Superior temporal gyrus (tissue), 1 donor: ENCODE measurements around the gene CELF4.
A peak's percentile ranks its signal among the peaks of the same experiment; 100 is the strongest.
"Not testable (repeated sequence)": the region's sequence is repeated elsewhere in the genome, so short reads cannot be mapped to it uniquely, and the experiment has no call there.

ENCODE experiments used
- DNase-seq: peaks from one replicate; pipeline ENCODE4 v3.0.0-alpha.2; 2016; ENCODE audit errors: extremely low spot score

CELF4 gene

GRCh38 chr18:37358061-37358460 is 207.5 kb downstream of the CELF4 start:
- DNase-seq, result not testable (repeated sequence)

DNA sequence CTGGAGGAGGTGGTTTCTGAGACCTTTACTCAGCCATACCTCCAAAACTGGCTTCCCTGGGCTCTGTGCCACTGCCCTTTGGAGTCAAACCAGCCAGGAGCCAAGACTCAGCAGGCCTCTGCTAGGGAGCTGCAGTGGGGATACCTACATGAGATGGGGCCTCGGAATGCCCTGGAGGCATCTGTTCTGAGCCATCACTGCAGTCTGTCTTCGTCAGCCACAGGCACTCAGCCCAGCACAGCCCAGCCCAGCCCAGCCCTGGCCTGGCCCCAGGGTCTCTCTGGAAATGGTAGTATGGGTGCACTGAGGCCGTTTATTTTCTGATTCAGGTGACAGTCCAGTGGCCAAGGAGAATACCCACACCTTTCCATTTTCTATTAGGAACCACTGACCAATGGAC is 209.8 kb downstream of the CELF4 start:
- no peak for DNase-seq

GRCh38 chr18:37351110-37351509 is 214.5 kb downstream of the CELF4 start:
- DNase-seq, result no peak

- no peak for DNase-seq
These were observed 216.9 kb downstream of the CELF4 start for GRCh38 chr18:37348729-37349128.

GRCh38 chr18:37346048-37346447 is 219.6 kb downstream of the CELF4 start:
- no peak for DNase-seq

- DNase-seq, result no peak
These were observed 222.1 kb downstream of the CELF4 start for GRCh38 chr18:37343542-37343851.

- no peak for DNase-seq
These were observed 224.0 kb downstream of the CELF4 start for GRCh38 chr18:37341473-37342086.

GRCh38 chr18:37341016-37341415 is 224.6 kb downstream of the CELF4 start:
- DNase-seq, result no peak

GRCh38 chr18:37339701-37340215 is 225.8 kb downstream of the CELF4 start:
- no peak for DNase-seq

DNA sequence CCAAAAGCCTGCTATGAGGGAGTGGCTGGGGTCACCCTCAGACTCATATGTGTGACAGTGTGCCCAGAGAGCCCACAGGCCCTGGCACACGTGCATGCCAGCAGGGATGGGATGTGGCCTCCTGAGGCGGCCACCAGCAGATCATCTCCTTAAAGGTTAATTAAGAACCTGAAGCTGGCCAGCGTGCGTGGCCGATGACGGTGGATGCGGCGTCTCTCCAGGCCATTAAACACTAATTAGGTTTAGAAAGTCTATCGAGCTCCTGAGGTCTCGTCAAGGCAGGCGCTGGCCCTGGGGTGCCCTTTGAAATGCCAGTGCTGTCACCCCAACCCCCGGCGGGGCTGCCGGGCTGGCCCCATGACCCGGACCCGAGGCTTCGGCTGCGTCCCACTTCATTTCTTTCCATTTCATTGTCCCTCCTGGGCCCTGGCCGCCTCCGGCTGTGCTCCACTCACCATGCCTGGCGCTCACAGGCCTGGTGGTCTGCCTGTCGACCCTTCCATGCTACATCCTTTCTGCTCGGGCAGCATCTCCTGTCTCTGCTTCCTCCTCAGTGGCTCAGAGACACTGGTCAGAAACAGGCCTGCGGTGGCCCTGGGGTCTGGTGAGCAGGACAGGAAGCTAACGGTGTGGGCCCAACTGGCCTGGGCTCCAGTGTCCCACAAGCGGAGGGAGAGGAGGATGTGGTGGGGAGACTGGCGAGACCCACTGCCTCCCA is 228.9 kb downstream of the CELF4 start:
- DNase-seq, result no peak

- no peak for DNase-seq
These were observed 230.2 kb downstream of the CELF4 start for GRCh38 chr18:37335409-37335736.

- no peak for DNase-seq
These were observed 230.8 kb downstream of the CELF4 start for GRCh38 chr18:37334631-37335408.

- DNase-seq, result no peak
These were observed 232.8 kb downstream of the CELF4 start for GRCh38 chr18:37332628-37333420.

DNA sequence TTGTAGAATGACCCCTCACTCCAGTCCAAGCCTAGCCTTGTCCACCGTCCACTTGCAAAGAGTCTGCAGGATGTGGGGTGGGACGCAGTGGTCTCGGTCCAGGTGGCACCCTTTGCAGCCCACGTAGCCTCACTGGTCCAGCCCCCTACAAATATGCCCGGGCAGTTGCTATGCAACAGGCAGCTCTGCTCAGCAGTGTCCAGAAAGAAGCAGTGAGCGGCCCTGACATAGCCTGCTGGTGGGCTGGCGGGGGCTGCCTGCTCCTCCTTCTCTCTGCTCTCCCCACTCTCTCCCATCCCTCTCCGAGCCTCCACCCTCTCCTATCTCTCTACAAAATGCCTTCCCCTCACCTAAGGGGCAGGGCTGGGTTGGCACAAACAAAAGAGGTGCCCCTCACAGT is 233.4 kb downstream of the CELF4 start:
- DNase-seq, result no peak

- no peak for DNase-seq
These were observed 235.4 kb downstream of the CELF4 start for GRCh38 chr18:37330173-37330572.

- no peak for DNase-seq
These were observed 236.5 kb downstream of the CELF4 start for GRCh38 chr18:37328946-37329719.

- DNase-seq, result no peak
These were observed 238.5 kb downstream of the CELF4 start for GRCh38 chr18:37327063-37327577.

DNA sequence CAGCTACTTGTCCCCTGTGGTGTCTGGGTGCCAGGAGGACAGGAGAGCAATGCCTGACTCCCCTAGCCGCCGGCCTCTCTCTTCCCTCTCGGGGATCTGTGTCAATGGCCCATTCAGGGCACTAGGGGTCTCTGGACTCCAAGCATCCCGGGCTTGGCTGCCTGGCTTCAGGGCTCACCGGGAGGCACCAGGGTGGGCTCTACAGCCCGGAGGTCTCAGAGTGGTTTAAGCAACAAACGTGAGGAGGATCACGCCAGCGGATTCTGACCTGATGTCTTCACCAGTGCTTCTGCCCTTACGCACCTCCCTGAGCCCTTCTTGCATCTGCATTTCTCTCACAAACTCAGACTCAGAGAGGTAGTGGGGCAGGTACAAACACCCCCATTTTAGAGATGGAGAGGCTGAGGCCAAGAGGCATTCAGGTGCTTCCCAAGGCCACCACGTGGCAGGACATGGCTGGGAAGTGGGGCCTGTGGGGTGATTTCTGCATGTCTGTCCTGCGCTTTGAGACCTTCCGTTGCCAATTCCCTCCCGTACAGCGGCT is 243.0 kb downstream of the CELF4 start:
- peak; percentile 76 for DNase-seq

- DNase-seq, result no peak
These were observed 243.8 kb downstream of the CELF4 start for GRCh38 chr18:37321582-37322491.

DNA sequence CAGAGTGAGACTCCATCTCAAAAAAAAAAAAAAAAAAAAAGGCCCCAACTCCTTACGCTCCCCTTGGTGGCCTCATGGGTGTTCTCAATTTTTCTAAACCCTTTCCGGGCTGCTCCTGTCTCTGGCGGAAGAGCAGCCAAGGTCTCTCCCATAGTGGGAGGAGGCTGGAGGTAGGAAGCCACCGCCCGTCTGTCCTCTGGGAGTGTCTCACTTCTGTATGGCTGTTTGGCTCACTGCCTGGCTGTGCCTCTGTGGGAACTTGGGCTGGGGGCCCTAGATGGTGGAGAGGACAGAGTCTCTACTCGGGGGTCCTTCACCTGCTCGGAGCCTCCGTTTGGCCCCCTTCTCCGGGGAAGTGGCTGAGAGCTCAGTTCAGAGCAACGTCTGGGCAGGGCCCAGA is 245.3 kb downstream of the CELF4 start:
- DNase-seq, result no peak
